HG02610 (cell line): ENCODE measurements around the gene EFCAB6.

ENCODE experiments used
- ATAC-seq: cut with Tn5 transposase; IDR thresholded peaks from one replicate; pipeline ENCODE4 v1.9.1; 2021; ENCODE audit warnings: mild to moderate bottlenecking, moderate library complexity; ENCODE audit not compliant: unreplicated experiment

Gene EFCAB6

DNA sequence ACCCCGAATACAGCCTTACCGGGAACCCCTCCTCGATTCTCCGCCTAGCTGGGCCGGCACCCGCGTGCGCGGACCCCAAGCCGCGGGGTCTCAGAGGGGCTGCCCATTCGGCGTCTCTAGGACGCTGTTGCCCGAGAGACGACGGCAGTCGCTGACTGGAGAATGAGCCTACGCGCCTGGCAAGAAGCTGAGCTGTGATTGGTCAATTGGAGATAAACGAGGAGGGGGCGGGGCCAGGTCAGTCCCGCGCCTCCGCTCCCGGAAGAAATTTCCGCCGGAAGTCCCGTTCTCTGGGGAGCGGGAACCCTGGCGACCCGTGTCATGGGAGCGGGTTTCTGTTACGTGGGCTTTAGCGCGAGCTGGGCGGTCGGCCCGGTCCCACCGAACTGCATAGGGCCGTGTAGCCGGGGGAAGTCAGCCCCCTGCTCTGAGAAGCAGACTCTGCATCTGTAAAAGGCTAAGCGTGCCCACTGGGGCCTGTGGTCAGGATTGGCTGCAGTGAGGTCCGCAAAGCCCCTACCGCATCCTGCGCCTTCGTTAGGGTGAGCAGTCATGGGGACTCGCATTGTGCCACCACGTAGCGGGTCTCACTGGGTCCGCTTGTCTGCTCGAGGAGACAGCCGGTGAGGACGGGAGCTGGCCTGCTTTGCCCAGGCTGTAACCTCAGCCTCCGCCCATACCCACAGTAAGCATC lies at the start of gene EFCAB6:
Gene EFCAB6 (minus strand): TSS at position 157 of the 694 bp plus-strand sequence. CDS start 29,987 bp downstream, outside the sequence.
- ATAC-seq = peak; percentile 78

GRCh38 chr22:43861529-43861928 lies 49.4 kb upstream of the EFCAB6 start:
- ATAC-seq = no peak

DNA sequence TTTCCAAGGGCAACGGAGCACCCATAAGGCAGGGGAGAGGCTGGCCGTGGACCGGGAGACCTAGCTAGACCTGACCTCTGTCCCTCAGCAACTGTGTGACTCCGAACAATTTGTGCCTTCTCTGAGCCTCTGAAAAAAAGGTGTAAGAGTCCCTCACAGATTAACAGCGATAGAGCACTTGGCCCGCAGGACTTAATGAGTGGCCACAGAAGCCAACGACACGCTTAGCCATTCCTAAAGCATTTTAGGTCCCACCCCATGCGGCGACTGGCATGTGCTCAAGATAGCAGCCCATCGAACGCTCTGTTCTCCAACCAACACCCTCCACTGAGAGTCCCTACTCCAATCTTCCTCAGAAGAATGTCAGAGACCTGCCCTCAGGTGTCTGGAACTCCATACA lies 48.7 kb upstream of the EFCAB6 start:
- no peak for ATAC-seq

GRCh38 chr22:43860126-43860525 lies 48.0 kb upstream of the EFCAB6 start:
- no peak for ATAC-seq

GRCh38 chr22:43859621-43860020 lies 47.5 kb upstream of the EFCAB6 start:
- ATAC-seq = no peak

GRCh38 chr22:43859176-43859575 lies 47.1 kb upstream of the EFCAB6 start:
- no peak for ATAC-seq

DNA sequence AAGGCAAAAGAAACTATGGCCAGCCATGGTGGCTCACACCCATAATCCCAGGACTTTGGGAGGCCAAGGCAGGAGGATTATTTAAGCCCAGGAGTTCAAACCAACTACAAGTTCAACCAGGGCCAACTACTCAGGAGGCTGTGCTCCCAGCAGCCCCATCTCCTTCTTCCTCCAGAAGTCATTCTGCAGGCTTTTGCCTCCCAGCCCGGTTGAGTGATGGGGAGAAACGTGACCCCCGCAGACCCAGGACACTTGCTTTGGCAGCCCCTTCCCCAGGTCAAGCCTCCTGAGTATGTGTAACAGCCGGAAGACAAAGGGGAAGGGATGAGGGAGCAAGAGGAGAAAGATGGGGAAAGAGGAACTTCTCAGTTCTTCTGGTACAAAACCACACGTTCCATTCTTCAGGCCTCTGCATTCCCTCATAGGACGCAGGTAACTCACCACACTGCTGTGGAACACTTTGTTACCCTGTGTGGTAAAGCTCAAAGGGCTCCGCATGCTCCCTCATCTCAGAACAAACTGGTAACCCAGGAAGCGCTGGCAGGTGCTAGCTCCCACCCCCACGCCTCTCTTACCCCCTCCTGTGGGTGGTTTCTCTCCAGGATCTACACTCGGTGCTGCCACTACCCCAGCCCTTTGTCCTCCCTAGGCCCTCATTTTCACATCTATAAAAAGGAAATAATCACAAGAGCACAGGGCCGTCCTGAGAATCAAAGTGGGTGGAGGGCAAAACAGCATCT lies 46.2 kb upstream of the EFCAB6 start:
- no peak for ATAC-seq

- no peak for ATAC-seq
These were observed 45.3 kb upstream of the EFCAB6 start for GRCh38 chr22:43857367-43857766.

GRCh38 chr22:43855431-43855830 lies 43.3 kb upstream of the EFCAB6 start:
- no peak for ATAC-seq

DNA sequence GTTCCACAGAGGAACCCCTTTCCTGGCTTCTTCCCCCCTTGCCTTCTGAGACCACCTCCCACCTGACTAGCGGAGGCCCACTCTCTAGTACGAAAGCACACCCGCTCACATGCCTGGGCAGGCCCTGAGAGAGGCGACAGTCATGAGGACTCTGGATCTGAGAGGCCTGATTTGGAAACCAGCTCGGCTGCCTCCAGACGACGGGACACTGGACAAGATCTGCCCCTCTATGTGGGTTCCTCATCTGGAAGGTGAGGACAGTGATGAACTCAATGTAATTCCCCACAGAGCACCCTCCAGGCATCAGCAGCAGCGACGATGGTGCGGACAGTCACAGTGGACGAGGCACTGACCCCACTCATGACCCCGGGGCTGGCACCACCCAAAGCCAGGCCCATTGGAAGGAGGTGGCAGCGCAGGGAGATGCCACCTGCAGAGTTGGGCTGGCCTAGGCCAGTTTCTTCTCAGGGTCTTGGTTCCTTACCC lies 42.7 kb upstream of the EFCAB6 start:
- no peak for ATAC-seq

DNA sequence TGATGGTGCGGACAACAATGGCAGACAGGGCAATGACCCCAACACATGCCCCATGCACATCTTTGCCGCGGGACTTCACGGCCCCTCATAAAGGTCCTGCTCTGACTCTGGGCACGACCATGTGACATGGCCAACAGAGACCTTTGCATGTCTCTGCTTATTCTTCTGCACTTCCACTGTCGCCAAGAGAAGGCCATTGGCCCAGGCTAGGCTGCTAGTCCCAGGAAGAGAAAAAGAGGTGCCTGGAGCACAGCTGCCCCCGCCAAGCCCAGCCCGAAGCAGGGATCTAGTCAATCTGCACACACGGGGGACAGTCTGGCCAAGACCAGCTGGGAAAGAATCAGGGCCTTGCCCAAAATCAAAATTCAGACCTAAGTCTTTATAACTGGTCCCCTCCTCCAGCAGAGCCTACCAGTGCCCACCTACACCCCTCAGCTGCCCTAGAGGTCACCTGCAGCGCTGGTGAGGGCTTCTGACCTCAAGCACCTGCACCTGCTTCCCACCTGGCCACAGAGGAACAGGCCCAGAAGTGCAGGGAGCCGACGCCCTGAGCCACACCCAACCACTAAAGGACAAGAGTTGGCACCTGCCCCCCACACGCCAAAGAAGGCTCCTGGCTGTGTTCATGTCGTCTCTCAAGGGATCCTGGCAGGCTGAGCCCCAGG lies 42.1 kb upstream of the EFCAB6 start:
- ATAC-seq = no peak

GRCh38 chr22:43853328-43853931 lies 41.3 kb upstream of the EFCAB6 start:
- no peak for ATAC-seq

- ATAC-seq = no peak
These were observed 40.6 kb upstream of the EFCAB6 start for GRCh38 chr22:43852573-43853327.

DNA sequence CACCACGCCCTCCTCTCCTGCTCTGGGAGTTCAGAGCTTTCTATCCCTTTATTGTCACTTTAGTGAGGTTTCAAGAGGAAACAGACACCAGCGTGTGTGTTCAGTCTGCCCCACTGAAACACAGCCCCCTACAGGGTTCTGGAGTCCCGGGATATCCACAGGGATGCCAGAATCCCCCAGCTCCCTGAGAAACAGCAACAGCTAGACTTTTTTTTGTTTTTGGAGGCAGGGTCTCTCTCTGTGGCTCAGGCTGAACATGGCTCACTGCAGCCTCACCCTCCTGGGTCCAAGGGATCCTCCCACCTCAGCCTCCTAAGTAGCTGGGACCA lies 39.8 kb upstream of the EFCAB6 start:
- ATAC-seq = no peak

- ATAC-seq = no peak
These were observed 39.2 kb upstream of the EFCAB6 start for GRCh38 chr22:43851058-43851978.

- no peak for ATAC-seq
These were observed 38.4 kb upstream of the EFCAB6 start for GRCh38 chr22:43850529-43850928.

DNA sequence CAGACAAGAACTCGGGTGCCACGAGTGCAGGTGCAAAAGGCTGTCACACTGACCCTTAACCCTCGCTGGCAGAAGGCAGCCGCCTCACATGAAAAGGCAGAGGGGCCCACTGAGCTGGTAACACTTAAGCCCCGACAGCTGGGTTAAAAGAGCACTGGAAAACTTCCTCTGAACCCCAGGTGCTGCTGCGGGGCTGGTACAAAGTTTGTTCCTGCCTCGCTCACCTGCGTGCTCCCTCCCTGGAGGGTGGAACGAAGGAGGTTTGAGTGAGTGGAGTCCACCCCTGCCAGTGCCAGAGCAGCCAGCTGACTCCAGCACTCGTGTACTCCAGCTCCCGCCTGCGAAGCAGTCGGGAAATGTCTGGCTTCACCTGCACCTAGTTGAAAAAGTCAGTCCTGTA lies 37.6 kb upstream of the EFCAB6 start:
- ATAC-seq = no peak

DNA sequence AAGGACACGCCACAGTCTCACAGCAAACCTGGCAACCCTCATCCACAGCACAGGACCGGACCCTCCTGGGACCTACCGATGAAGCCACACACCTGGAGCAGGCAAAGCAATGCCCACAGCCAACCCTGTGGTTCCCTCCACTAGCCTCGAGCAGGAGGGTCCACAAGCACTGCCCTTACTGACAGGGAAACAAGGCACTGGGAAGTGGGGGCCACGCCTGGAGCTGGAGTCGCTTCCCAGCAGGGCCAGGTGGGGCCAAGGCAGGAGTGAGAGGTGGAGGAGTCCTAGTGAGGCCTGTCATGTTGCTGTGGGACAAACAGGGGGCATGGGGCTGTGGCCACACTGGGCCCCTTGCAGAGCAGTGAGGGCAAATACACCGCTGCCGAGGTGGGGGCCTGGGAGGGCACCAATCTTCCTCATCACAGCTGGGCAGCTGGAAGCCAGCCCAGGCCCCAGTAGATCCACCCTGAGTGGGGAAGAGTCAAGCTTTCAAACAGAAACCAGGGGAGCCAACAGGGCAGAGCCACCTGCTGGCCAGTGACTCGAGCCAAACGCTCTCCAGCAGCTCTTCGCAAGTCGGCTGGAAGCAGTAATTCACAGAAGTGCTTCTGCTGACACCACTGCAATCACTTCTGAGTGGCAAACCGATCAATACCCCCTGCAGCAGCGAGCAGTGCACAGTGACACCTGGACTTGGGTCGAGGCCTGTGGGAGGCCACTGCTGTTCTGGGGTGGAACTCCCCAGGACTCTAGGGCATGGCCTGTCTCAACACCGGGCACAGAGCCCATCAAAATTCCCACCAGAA lies 36.5 kb upstream of the EFCAB6 start:
- no peak for ATAC-seq
